Gastrocnemius medialis (tissue), 4 donors: ENCODE data around the gene TIGD3.

Experiments used
- CTCF ChIP-seq, 5 experiments: fragments of 450-650 bp in 3 of 5; fragments of 200-600 bp in 2 of 5; sonication (generic) in 2 of 5; IDR thresholded peaks in 4 of 5; conservative IDR thresholded peaks in 1 of 5; 1 replicate in 4 of 5; 2 replicates in 1 of 5; pipeline ENCODE4 v1.5.1; 2016 to 2019; ENCODE audit warnings: antibody characterized with exemption in 5 of 5, mild to moderate bottlenecking in 3 of 5, moderate library complexity in 3 of 5
- POLR2A ChIP-seq, 2 donors: fragments of 450-650 bp; IDR thresholded peaks; one replicate each; pipeline ENCODE4 v1.6.1; 2017; ENCODE audit warnings: antibody characterized with exemption in 2 of 2, mild to moderate bottlenecking in 2 of 2, moderate library complexity in 2 of 2

- TF ChIP-seq CTCF (IDR thresholded peaks at IDR 0.05 in 4 of 5, conservative IDR thresholded peaks at IDR 0.05 in 1 of 5) (no peak), POLR2A (IDR thresholded peaks at IDR 0.05) (no peak)
These were observed 35.8 kb downstream of the TIGD3 start for GRCh38 chr11:65390099-65390941.
